ENCODE measurements around the gene LRP1B.

LRP1B gene

DNA sequence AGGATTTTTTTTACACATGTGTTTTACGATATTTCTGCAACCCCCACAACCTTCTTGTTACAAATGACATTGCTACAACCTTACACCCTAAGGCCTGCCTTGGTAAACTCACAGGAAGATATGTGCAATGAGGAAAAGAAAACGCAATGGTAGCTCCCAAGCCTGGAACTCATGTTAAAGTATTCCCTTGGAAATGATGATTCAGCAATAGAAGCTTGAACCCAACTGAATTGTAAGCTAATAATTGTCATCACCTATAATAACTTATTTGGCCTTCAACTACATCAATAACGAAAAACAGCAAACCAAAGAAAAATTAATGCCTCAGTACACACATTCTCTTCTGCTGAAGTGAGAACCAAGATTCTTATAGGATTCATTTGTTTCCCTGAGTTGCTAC is 491.0 kb downstream of the LRP1B start:
- FAIRE-seq, result no peak

DNA sequence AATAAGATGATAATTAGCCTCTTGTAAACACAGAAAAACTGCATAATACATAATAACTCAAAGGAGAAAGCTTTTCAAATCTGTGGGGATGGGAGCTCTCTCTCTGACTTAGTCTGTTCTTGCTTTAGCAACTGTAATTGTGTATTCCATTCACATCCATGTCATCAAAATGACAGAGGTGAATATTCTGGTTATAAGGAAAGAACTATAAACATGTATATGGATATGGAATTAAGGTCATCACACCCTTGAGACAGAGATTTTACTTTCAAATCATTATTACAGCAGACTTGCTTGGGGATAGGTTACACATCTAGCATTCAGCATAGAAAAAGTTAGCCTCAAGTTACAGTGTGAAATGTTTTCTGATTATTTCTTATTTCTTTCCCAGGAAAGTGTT is 497.7 kb downstream of the LRP1B start:
- no peak for FAIRE-seq

DNA sequence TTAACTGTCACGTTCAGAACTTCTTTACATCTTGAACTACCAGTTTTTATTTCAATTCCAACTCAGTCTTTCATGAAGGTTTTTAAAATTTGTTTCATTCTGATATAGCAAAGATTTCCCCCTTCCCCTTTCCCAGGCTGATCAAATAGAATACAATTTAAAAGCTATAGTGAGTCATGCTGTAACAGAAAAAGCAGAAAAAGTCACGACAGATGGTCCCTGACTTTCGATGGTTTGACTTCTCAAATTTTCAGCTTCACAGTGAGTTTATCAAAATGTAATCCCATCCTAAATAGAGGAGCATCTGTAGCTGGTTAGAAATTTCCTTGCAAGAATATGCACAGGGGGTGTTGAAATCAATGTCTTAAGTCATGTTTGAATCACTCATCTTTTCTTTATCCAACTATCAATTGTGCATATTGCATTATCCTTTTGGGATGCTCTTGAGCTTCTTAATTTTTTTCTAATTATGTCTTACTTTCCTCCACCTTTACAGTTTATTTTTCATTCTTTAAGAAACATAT is 500.3 kb downstream of the LRP1B start:
- FAIRE-seq, result no peak

DNA sequence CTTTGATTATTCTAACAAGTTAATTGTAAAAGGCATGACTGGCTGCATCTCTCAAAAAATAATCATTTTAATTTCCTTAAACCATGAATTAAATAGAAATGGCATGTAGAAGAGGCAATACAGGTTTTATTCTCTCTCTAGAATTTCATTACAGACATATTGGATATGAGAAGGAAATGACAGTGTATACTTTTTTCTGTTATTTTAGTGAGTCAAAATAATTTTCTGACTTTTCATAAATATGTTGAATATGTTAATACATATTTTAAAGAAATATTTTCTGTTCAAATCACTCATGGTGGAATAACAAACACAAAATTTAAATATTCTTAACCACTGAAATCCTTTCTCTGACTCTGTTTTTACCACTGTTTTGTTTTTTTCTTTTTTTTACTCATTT is 510.4 kb downstream of the LRP1B start:
- no peak for FAIRE-seq

DNA sequence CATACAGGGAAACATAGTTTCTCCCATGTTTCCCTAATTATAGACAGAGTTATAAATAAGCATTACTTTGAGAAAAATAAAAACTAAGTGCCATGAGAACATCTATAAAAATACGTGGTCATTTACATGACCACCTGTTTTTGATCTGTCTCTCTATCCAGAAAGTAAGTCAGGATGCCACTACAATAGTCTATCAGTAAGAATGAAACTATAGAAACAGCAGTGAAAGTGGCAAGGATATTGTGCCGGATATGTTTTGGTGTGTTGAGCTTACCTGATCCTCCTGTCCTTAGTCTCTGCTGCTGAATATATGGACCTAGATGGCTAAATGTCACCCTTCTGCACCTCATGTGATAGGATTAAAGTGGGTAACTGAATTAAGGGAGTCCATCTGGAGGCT is 512.4 kb downstream of the LRP1B start:
- FAIRE-seq, result no peak

DNA sequence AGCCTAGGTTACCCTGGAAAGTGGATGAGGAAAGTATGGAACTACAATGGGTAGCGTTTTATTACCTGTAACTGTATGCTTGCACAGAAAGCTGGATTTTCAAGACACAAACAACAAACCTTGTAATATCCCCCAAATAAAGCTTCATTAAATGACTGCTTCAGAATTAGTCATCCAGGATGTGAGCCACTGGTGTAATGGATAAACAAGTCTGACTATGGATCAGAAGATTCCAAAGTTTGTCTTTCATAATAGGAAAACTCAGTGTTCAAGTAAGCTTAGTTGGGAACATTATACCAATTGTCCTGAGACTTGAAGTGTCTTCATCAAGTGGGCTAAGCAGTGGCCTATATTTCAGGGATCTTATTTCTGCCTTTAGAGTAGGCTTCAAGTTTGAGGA is 518.8 kb downstream of the LRP1B start:
- FAIRE-seq, result no peak

DNA sequence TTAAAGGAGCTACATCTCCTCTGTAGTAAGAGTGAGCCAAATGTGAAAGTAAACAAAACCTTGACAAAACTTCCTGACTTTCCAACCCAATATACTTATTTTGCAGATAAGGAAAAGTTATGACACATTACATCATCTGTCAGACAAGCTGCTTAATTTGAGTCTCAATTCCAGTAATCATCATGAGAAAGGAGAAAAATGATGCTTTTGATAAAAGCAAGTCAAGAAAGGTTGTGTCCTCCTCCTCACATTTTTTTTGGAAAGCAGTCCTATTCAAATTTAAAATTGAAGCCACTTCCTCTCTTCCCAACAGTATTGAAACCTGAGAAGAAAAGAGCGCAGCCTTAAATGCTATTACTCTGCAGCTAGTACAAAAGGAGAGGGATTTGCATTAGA is 519.6 kb downstream of the LRP1B start:
- FAIRE-seq, result no peak

DNA sequence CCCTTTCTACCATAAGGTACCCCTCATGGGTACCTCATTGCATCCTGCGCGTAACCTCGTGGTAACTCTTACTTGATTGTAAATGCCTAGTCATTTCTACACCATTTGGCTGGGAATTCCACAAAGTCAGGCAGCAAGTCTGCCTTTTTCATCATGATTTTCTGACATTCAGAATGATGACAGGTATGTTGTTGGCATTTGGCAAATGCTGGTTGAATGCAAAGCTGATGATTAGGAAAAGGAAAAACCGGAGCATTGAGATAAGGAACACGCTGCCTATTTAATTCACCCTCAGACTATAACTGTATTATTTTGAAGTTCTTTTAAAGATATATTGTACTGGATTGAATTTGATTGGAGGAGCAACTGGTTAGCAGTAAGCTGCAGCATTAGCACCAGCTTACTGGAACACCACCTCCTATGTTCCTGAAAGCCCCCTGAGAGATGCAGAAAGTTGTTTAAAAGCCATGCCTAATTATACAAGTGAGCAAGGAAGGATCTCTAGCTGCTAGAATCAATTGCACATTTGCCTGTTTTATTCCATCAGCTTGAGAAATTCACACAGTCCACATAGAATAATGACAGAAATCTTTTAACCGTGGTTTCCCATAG is 520.1 kb downstream of the LRP1B start:
- no peak for FAIRE-seq

DNA sequence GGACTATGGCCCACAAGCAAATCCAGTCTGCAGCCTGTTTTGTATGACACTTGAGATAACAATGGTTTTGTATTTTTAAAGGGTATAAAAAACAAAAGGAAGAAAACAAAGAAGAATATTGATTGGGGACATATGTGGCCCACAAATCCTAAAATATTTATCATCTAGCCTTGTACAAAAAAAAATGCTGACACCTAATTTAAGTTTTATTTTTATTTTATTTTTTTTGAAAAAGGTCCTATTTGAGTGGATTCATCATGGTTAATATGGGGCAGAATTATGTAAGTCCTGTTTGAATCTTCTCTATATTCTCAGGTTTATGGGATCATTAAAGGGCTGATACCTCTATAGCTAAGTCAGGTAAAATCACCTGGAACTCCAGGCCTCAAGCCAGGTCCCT is 525.7 kb downstream of the LRP1B start:
- FAIRE-seq, result no peak

DNA sequence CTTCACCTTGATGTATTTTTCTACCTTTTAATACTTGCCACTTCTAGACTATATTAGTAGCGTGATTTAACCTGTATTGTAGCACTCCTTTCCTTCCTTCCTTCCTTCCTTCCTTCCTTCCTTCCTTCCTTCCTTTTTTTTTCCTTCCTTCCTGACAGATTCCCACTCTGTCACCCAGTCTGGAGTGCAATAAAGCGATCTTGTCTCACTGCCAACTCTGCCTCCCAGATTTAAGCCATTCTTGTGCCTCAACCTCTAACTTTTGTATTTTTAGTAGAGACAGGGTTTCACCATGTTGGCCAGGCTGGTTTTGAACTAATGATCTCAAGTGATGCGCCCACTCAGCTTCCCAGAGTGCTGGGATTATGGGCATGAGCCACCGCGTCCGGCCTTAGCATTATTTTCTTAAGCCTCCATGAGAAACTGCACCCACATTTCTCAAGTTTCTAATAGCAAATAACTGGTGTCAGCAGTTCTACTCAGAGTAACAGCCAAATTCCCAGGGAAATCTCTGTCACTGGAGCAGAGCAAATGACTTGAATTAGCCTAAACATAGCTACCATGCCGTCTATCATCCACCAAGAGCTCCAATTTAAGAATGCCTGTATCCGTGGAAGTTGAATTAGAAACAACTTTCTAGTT is 529.2 kb downstream of the LRP1B start:
- FAIRE-seq, result no peak

DNA sequence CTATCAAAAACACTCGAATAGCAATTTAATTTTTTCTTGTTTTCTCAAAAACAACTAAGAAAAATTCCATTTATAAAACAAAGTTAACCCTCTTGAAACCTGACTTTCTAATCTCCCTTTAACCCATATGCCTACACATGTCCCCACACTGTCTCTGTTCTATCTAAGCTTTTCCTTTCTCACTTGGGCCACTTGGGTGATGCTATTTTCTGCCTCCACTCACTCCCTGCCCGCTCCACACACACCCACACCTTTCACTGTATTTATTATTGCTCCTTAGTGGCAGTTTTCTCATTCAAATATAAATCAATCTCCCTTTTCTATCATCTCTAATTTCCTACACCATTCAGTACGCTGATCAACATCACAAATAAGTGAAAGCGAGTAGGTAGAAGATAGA is 531.1 kb downstream of the LRP1B start:
- FAIRE-seq, result no peak

DNA sequence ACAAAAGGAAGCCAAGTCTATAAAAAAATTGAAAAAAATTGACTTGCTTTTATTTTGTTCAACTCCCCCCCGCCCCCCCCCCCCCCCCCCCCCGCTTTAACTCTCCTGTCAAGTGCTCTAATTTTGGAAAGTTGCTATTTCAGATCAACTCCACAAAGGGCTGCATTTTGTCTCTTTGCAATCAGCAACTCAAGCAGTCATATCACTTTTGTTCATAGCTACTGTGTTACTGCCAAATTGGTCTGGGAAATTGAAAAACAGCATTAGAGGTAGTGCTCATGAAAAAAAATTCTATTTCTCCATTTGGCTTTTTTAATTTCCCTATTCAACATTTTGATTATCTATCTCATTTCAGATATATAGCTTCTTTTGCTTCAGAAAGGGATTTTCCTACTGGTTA is 531.8 kb downstream of the LRP1B start:
- no peak for FAIRE-seq

DNA sequence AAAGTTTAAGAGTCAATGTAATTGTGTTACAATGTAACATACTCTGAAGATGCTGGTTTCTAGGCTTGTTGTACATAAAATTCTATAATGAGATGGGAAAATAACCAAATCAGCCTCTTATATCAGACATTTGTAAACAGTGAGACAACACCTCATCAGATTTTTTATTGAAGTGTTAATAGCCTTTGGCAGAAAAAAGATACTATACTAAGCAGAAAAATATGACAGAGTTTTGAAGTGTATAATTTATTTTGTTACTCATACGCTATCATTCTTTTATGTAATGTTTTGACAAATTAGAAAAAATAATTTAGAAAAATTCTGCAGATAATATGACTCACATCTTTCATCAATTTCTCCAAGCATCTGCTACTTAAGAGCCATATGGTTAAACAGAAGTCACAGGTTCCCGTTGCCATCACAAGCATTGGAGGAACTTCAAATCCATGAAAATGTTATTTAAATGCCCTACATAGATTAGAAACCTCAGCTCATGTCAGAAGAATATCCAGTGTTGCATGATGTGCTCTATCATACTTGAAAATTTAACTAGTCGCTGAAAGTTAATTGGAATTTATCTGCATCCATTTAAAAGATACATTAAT is 535.4 kb downstream of the LRP1B start:
- FAIRE-seq, result no peak

DNA sequence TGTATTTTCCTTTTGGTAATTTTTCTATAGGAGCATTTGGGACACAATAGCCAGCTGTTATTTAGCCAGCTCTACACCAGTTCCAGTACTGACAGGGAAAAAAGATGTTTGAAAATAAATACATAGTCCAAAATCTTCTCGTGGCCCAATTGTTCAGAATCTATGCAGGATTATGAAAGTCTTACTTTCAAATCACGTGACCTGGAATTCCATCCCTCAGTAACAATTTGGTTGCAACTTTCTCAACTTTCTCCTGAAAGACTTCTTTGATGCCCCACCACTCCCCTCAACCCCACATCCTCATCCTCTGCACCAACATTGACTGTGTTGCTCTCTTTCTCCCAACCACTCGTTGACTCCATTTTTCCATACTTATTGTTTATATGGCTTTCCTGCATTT is 539.0 kb downstream of the LRP1B start:
- FAIRE-seq, result no peak

DNA sequence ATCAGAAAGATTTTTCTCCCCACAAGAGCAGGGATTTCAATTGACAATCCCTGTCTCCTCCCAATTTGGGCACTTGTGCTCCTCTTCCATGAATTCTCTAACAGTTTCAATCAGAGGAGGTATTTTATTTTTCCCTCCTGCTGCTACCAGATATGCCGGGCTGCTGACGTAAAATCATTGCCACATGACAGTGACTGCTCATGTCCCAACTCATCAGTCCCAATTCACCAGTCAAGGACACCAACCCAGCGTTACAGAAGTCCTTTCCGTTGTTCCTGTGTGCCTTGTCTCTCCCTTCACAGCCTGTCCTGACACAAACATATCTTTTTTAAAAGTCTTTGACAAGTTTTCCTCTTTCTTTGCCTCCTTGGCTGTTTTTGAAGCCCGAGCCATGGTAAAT is 540.2 kb downstream of the LRP1B start:
- FAIRE-seq, result no peak

DNA sequence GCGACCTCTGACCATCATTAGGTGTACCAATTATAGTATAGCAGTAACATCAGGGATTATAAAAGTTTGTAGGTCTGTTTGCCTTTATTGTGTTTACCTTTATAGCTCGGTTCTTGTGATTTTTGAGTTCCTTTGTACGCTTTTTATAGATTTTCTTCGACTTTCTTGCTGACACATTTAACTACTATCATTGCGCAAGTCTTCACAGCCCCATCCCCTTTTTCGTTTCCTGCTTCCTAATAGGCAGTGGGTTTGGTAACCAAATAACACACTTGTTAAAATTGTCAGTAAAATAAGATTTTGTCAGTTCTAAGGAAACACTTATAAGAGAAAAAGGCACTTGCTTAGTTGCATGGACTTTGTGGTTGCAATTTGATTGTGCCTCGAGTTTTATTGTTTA is 541.5 kb downstream of the LRP1B start:
- FAIRE-seq, result no peak

DNA sequence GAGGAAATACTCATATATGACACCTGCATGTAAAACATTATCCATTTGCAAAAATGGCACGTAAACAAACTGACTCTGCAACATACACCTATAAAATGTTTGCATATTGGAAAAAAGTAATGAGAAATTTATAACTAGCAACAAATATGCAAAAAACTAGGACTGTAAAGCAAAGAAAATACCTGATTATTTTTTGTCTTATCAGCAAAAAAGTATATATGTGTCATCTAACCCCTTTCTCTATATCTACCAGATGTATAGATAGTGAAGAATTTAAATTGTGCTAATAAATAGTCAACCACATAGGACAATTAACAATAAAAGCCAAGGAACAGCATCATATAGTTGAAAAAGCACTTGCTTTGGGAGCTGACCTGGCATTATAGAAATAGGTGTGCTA is 543.8 kb downstream of the LRP1B start:
- no peak for FAIRE-seq

DNA sequence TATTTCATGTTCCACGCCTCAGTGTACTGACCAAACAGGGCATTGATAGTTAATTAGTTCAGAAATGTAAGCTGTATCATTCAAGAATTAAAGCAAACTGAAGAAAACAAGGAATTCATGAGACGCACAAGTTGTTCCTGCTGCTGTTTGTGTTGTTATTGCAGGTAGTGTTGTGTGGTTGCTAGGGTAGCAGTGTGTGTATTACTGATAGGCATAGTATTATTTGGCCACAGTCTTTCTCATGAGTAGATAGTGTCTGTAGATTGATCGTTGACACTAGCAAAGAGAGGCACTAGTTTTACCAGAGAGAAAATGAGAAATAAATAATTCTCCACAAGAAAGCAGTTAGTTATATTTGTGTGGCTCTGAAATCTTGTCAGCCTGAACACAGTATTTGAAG is 548.6 kb downstream of the LRP1B start:
- FAIRE-seq, result no peak

DNA sequence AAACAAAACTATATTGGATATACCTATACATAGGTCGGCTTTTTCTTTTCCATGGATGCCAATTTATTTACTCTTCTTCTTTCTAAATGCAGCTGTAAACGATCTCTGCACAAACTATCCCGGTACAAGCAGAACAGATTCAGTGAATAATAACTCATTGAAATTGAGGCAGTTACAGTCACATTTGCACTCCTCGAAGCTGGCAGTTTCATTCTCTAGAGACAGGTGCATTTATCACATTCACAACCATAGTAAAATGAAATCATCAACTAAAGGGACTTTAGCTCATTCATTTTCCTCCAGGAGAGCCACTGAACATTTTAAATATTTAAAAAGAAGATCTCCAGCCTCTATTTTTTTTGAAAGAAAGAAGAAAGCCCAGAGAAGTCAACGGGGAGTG is 551.7 kb downstream of the LRP1B start:
- no peak for FAIRE-seq

DNA sequence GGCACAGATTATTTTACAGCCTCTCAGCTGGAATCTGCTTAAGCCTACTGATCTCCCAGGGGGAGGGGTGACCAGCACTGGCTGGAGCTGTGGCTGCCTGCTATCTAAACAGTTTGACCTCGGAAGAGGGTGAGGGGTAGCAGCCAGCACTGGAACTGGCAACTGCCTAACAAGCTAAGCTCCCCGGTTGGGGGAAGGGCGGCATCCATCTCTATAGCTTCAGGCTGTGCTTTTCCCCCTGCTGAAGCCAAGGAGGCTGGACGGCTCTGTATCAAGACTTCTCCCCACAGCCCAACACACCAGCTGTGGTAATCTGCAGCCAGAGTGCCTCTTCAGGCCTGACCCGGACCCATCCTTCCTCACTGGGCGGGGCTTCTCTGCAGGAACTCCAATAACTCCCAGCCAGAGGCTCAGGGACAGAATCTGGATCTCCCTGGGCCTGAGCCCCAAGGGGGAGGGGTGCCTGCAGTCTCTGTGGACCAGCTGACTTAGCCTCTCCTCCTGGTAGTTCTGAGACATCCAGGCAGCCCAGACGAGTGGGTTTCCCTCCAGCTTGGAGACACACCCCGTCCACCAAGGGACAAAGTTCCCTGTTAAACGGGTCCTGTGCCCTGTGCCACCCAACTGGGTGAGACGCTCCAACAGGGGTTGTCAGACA is 560.2 kb downstream of the LRP1B start:
- no peak for FAIRE-seq

DNA sequence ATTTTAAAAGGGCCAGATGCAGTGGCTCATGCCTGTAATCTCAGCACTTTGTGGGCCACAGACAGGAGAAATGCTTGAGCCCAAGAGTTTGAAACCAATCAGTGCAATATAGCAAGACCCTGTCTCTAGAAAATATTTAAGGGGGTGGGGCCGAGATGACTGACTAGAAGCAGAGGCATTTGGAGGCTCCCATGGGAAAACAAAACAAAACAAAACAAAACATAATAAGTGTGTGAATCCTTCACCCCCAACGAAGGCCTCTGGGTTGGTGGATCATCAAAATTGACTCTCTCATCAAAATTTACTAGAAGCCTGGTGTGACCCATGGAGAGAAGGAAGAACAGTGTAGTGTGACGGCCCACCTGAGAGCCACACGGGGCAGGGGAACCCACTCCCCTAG is 560.9 kb downstream of the LRP1B start:
- no peak for FAIRE-seq

DNA sequence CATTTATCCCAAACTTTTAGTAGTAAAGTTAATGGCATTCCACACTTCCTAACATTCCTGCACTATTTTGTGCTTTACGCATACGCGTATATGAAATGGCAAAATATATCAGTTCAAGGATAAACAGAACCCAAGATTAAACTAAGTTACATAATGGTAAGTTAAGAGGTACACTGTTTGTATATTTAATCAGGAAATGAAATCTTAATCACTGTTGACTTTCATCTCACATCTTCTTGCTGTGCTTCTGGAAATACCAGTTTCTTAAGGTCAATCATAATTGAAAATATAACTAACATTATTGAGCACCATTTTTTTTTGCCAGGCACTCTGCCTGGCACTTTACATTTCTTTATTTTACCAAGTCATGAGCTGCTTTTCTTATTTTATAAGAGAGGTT is 565.2 kb downstream of the LRP1B start:
- no peak for FAIRE-seq

DNA sequence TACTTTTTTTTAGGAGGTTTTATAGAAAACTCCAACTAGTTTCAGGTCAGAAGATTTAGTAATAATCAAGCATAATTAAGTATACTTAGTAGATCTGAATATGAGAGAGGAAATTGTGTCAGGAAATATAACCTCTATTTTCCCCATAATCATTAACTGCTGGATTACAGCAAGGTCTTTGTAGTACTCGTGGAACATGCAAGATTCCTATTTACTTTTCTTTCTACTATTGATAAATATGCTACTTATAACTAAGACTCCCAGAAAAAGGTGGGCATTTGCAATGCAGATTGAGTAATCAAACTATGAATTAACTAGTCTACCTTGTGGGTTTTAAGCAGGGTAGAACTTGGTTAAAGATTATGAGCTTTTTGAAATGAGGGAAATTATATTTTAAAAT is 570.1 kb downstream of the LRP1B start:
- FAIRE-seq, result no peak

Measured in A204.1 (cell line).